Right atrium auricular region (tissue), 2 donors: ENCODE measurements around the gene ASCL4. TPM values are rescaled to one million over a fixed set of nuclear protein-coding genes. Genes with fewer than 3 reads are reported as not detected.

Experiments used
- DNase-seq: peaks from one replicate; pipeline ENCODE4 v3.0.0-alpha.2; 2019; ENCODE audit warnings: low spot score
- H3K27ac ChIP-seq, 2 donors: fragments of 200-600 bp; sonication (generic); 1 replicate in 1 of 2; 2 replicates in 1 of 2; pipeline ENCODE4 v1.5.1; 2016 to 2019
- H3K27me3 ChIP-seq, 2 donors: fragments of 200-600 bp; sonication (generic); one replicate each; pipeline versions ENCODE4 v1.5.1 to v1.6.0; 2017 to 2019
- H3K36me3 ChIP-seq: fragments of 200-600 bp; sonication (generic); one replicate; pipeline ENCODE4 v1.5.1; 2016
- H3K4me1 ChIP-seq, 2 donors: fragments of 200-600 bp; sonication (generic); one replicate each; pipeline versions ENCODE4 v1.5.1 to v1.6.0; 2017 to 2019
- H3K4me3 ChIP-seq, 2 donors: fragments of 200-600 bp; sonication (generic); 1 replicate in 1 of 2; 2 replicates in 1 of 2; pipeline ENCODE4 v1.5.1; 2017 to 2019; ENCODE audit warnings: mild to moderate bottlenecking in 1 of 2, moderate library complexity in 1 of 2
- H3K9me3 ChIP-seq, 2 donors: fragments of 200-600 bp; sonication (generic); one replicate each; pipeline ENCODE4 v1.5.1; 2019
- CTCF ChIP-seq, 2 donors: fragments of 200-600 bp; sonication (generic); IDR thresholded peaks; one replicate each; pipeline ENCODE4 v1.5.1; 2019; ENCODE audit warnings: antibody characterized with exemption in 2 of 2
- total RNA-seq, 2 donors: library from RNA; depleted of rRNA; stranded (reverse); fragments of >200 nt; gene quantifications; one replicate each; pipeline ENCODE4 v1.1.0, GENCODE V29; 2016

ASCL4 gene
- total RNA-seq, 2 donors from 2014 or later, result not detected

- no peak for TF ChIP-seq CTCF (IDR thresholded peaks at IDR 0.05)
- Histone ChIP-seq H3K4me1 (no peaks in the 10 kb centered on the region), H3K36me3 (no peaks in the 10 kb centered on the region), H3K9me3 (peaks cover 0 to 28% of the 10 kb centered on the region in 2 donors), H3K4me3 (no peak overlapping the region), H3K27me3 (no peaks in the 10 kb centered on the region), H3K27ac (no peak overlapping the region)
- no peak for DNase-seq
Observed at GRCh38 chr12:107822356-107822755, 47.9 kb downstream of the ASCL4 start.

Other genes starting within 250 kb of the ASCL4 start
- 10 to 100 TPM; 22.2 to 49.1 TPM for gene PWP1, start 88.9 kb upstream of the ASCL4 start, total RNA-seq
- gene PRDM4, start 13.6 kb upstream of the ASCL4 start, total RNA-seq, result 10 to 100 TPM; 10.2 to 21.0 TPM